ENCODE data around the gene ZNF462. TPM values are rescaled to one million over a fixed set of nuclear protein-coding genes. Genes with fewer than 3 reads are reported as not detected.
"Not testable (repeated sequence)": the region's sequence is repeated elsewhere in the genome, so short reads cannot be mapped to it uniquely, and the experiment has no call there.

ZNF462 gene
- total and polyA plus RNA-seq, 7 donors: 2.0 to 102 (median 16.3) TPM

GRCh38 chr9:106981396-106982287 is 118.7 kb downstream of the ZNF462 start:
- WGBS, 3 donors: 77 to 93% (median 81%) methylated on average over 10 of the region's 10 CpGs
- no peak overlapping the region for H3K4me3 ChIP-seq
- H3K27me3 ChIP-seq (ENCODE audit: insufficient read depth in 3 of 3, low read length in 2 of 3): no peaks in the 10 kb centered on the region
- H3K4me1 ChIP-seq: peaks cover 11% of the 10 kb centered on the region
- H3K27ac ChIP-seq: no peak overlapping the region
- H3K9me3 ChIP-seq: no peaks in the 10 kb centered on the region
- peaks cover 3 to 81% of the 10 kb centered on the region in 2 donors for H3K36me3 ChIP-seq (ENCODE audit: insufficient read depth in 1 of 2, low read depth in 1 of 2)
- TF ChIP-seq CTCF (IDR thresholded peaks at IDR 0.05): no peak
- intact Hi-C loops (cut with DNase I): no loop called here
- no peak for DNase-seq
- peak in 2 of 4 donors; percentile 23 to 39 for ATAC-seq

GRCh38 chr9:106982636-106983035 is 119.7 kb downstream of the ZNF462 start:
- 73 to 88% (median 76%) methylated on average over 9 of the region's 9 CpGs for WGBS, 3 donors
- intact Hi-C loops (cut with DNase I): no loop called here

GRCh38 chr9:106983346-106983745 is 120.4 kb downstream of the ZNF462 start:
- DNase-seq (no peak), ATAC-seq (no peak)
- no peak for TF ChIP-seq CTCF (IDR thresholded peaks at IDR 0.05)
- WGBS, 3 donors: 80 to 89% (median 83%) methylated on average over 2 of the region's 2 CpGs
- intact Hi-C loops (cut with DNase I): no loop called here
- H3K4me3 ChIP-seq: no peak overlapping the region
- H3K36me3 ChIP-seq (ENCODE audit: insufficient read depth in 1 of 2, low read depth in 1 of 2): peaks cover 0 to 79% of the 10 kb centered on the region in 2 donors
- no peaks in the 10 kb centered on the region for H3K27me3 ChIP-seq (ENCODE audit: insufficient read depth in 3 of 3, low read length in 2 of 3)
- H3K4me1 ChIP-seq: peaks cover 11% of the 10 kb centered on the region
- H3K27ac ChIP-seq: no peak overlapping the region
- no peaks in the 10 kb centered on the region for H3K9me3 ChIP-seq

More at GRCh38 chr9:106982636-106983035, 119.7 kb downstream of the ZNF462 start:
- Histone ChIP-seq H3K27me3 (ENCODE audit: insufficient read depth in 3 of 3, low read length in 2 of 3) (no peaks in the 10 kb centered on the region), H3K27ac (no peak overlapping the region), H3K4me1 (peaks cover 11% of the 10 kb centered on the region), H3K9me3 (no peaks in the 10 kb centered on the region), H3K4me3 (no peak overlapping the region), H3K36me3 (ENCODE audit: insufficient read depth in 1 of 2, low read depth in 1 of 2) (peaks cover 0 to 79% of the 10 kb centered on the region in 2 donors)
- TF ChIP-seq CTCF (IDR thresholded peaks at IDR 0.05): no peak
- peak in 2 of 4 donors; percentile 31 to 32 for ATAC-seq
- no peak for DNase-seq

- intact Hi-C loops (cut with DNase I): loop anchor here in 1 of 2 donors (5.0 kb wide), 2 partner anchors 48 to 622 kb away; no protein-coding TSS in a partner anchor
- not testable (repeated sequence) for H3K4me3 ChIP-seq; ATAC-seq; H3K27me3 ChIP-seq (ENCODE audit: insufficient read depth in 3 of 3, low read length in 2 of 3); H3K9me3 ChIP-seq; DNase-seq; H3K27ac ChIP-seq; H3K4me1 ChIP-seq
- peaks cover 0 to 80% of the 10 kb centered on the region in 2 donors for H3K36me3 ChIP-seq (ENCODE audit: insufficient read depth in 1 of 2, low read depth in 1 of 2)
- WGBS, 3 donors: 92 to 96% (median 94%) methylated on average over 2 of the region's 2 CpGs
These were observed 126.9 kb downstream of the ZNF462 start for GRCh38 chr9:106989904-106990303.

- DNase-seq (no peak), ATAC-seq (no peak)
- no peaks in the 10 kb centered on the region for H3K27me3 ChIP-seq (ENCODE audit: insufficient read depth in 3 of 3, low read length in 2 of 3)
- H3K9me3 ChIP-seq: no peaks in the 10 kb centered on the region
- TF ChIP-seq CTCF (IDR thresholded peaks at IDR 0.05): no peak
- WGBS, 3 donors: 98 to 100% (median 99%) methylated on average over 5 of the region's 5 CpGs
- no peaks in the 10 kb centered on the region for H3K4me1 ChIP-seq
- H3K27ac ChIP-seq: no peak overlapping the region
- peaks cover 0 to 69% of the 10 kb centered on the region in 2 donors for H3K36me3 ChIP-seq (ENCODE audit: insufficient read depth in 1 of 2, low read depth in 1 of 2)
- intact Hi-C loops (cut with DNase I): loop anchor here in 1 of 2 donors (5.0 kb wide), 2 partner anchors 50 to 620 kb away; no protein-coding TSS in a partner anchor
- H3K4me3 ChIP-seq: no peak overlapping the region
These were observed 129.2 kb downstream of the ZNF462 start for GRCh38 chr9:106992186-106992585.

Measured in psoas muscle (tissue), 8 donors.